H1 (cell line): ENCODE measurements around the gene TSPAN15. TPM values are rescaled to one million over a fixed set of nuclear protein-coding genes. Genes with fewer than 3 reads are reported as not detected.

Experiments
- CTCF ChIA-PET: fragments of 300-600 bp; sonication (Branson Sonifier 250); formaldehyde crosslinking; loops from one replicate; lab custom pipeline; 2021; ENCODE audit not compliant: partially characterized antibody; lab: Charles Lee
- POLR2A ChIA-PET: fragments of 300-600 bp; sonication (Branson Sonifier 250); formaldehyde crosslinking; loops from one replicate; lab custom pipeline; 2021; ENCODE audit warnings: inconsistent platforms; ENCODE audit not compliant: partially characterized antibody; lab: Charles Lee
- DNase-seq, 2 experiments: peaks; one replicate each; pipeline versions ENCODE4 v3.0.0 to v3.0.0-alpha.2; 2010 to 2022; ENCODE audit warnings: low spot score in 2 of 2, low read depth in 1 of 2, mixed read lengths in 1 of 2
- FAIRE-seq: peaks from 2 replicates; lab custom pipeline; 2011; peaks lifted over from hg19 to GRCh38; lab: Jason Lieb, UNC
- H2AFZ ChIP-seq: 2 replicates; pipeline ENCODE4 v1.8.1; 2012; ENCODE audit warnings: low read length, inconsistent platforms
- H2AK5ac ChIP-seq: 2 replicates; pipeline ENCODE4 v1.6.1; 2013; ENCODE audit warnings: low read depth, low read length
- H2BK120ac ChIP-seq: replicated peaks from 2 replicates; pipeline ENCODE3; 2013; ENCODE audit warnings: low read depth, low read length, inconsistent platforms
- H2BK12ac ChIP-seq: 2 replicates; pipeline ENCODE4 v1.6.1; 2013; ENCODE audit warnings: low read depth, low read length
- H2BK15ac ChIP-seq: 2 replicates; pipeline ENCODE4 v1.6.1; 2013; ENCODE audit warnings: low read length
- H2BK20ac ChIP-seq: 2 replicates; pipeline ENCODE4 v1.6.1; 2013; ENCODE audit warnings: low read length
- H2BK5ac ChIP-seq: 2 replicates; pipeline ENCODE4 v1.6.1; 2013; ENCODE audit warnings: low read depth, low read length
- H3K14ac ChIP-seq: 2 replicates; pipeline ENCODE4 v1.6.1; 2013; ENCODE audit warnings: inconsistent platforms; ENCODE audit not compliant: insufficient read length
- H3K18ac ChIP-seq: 2 replicates; pipeline ENCODE4 v1.6.1; 2013; ENCODE audit warnings: low read length; ENCODE audit errors: extremely low read depth
- H3K23ac ChIP-seq: 2 replicates; pipeline ENCODE4 v1.6.1; 2013; ENCODE audit warnings: inconsistent platforms; ENCODE audit not compliant: insufficient read length
- H3K23me2 ChIP-seq: 2 replicates; pipeline ENCODE4 v1.6.1; 2013; ENCODE audit warnings: low read depth, low read length
- H3K27ac ChIP-seq: 2 replicates; pipeline ENCODE4 v1.6.1; 2011; ENCODE audit warnings: low read depth, low read length, inconsistent platforms
- H3K27me3 ChIP-seq, 4 experiments: replicated peaks in 1 of 4; 1 replicate in 1 of 4; 2 replicates in 3 of 4; pipeline versions ENCODE4 v1.6.1 to v1.8.1; 2011 to 2013; ENCODE audit warnings: low read length in 3 of 4, mild to moderate bottlenecking in 3 of 4, inconsistent platforms in 2 of 4, mixed read lengths in 2 of 4, moderate library complexity in 1 of 4; ENCODE audit not compliant: control insufficient read depth in 3 of 4, insufficient read depth in 3 of 4; ENCODE audit errors: extremely low read depth in 1 of 4
- H3K36me3 ChIP-seq, 4 experiments: 2 replicates each; pipeline versions ENCODE4 v1.6.1 to v1.8.1; 2011 to 2013; ENCODE audit warnings: mild to moderate bottlenecking in 4 of 4, low read length in 3 of 4, moderate library complexity in 2 of 4, control low read depth in 1 of 4, inconsistent platforms in 1 of 4; ENCODE audit not compliant: insufficient read depth in 4 of 4, control insufficient read depth in 2 of 4
- H3K4ac ChIP-seq: replicated peaks from 2 replicates; pipeline ENCODE3; 2013; ENCODE audit warnings: low read length, low read depth, mixed read lengths, inconsistent platforms; ENCODE audit not compliant: insufficient read length
- H3K4me1 ChIP-seq, 4 experiments: replicated peaks in 1 of 4; 1 replicate in 1 of 4; 2 replicates in 3 of 4; pipeline versions ENCODE4 v1.6.1 to v1.8.1; 2011 to 2013; ENCODE audit warnings: low read length in 3 of 4, inconsistent platforms in 2 of 4, mixed read lengths in 1 of 4; ENCODE audit not compliant: insufficient read depth in 4 of 4, control insufficient read depth in 3 of 4
- H3K4me2 ChIP-seq, 2 experiments: 2 replicates each; pipeline versions ENCODE4 v1.6.1 to v1.8.1; 2011 to 2013; ENCODE audit warnings: low read depth in 2 of 2, low read length in 2 of 2, control low read depth in 1 of 2, inconsistent platforms in 1 of 2, mild to moderate bottlenecking in 1 of 2; ENCODE audit not compliant: insufficient read depth in 1 of 2
- H3K4me3 ChIP-seq, 4 experiments: fragments of 200-600, 300-600 bp in 1 of 4; sonication (generic), shearing (Covaris generic), sonication (Bioruptor Twin) in 1 of 4; 2 replicates each; pipeline versions ENCODE4 v1.5.1 to v1.8.1; 2011 to 2016; ENCODE audit warnings: low read length in 4 of 4, low read depth in 3 of 4, control low read depth in 2 of 4, inconsistent platforms in 2 of 4, mild to moderate bottlenecking in 2 of 4, mixed read lengths in 1 of 4, moderate library complexity in 1 of 4; ENCODE audit not compliant: insufficient read depth in 2 of 4; ENCODE audit errors: extremely low read depth in 1 of 4
- H3K56ac ChIP-seq: replicated peaks from 2 replicates; pipeline ENCODE3; 2013; ENCODE audit warnings: low read depth, mild to moderate bottlenecking, mixed read lengths, low read length, inconsistent platforms; ENCODE audit not compliant: insufficient read length
- H3K79me1 ChIP-seq: 2 replicates; pipeline ENCODE4 v1.6.1; 2013; ENCODE audit warnings: low read depth, low read length, control low read depth
- H3K79me2 ChIP-seq, 2 experiments: 2 replicates each; pipeline versions ENCODE4 v1.6.1 to v1.8.1; 2012 to 2013; ENCODE audit warnings: low read length in 2 of 2, mild to moderate bottlenecking in 2 of 2, inconsistent platforms in 1 of 2; ENCODE audit not compliant: insufficient read depth in 2 of 2, control insufficient read depth in 1 of 2
- H3K9ac ChIP-seq, 4 experiments: replicated peaks in 1 of 4; 1 replicate in 1 of 4; 2 replicates in 3 of 4; pipeline versions ENCODE4 v1.6.1 to v1.8.1; 2011 to 2013; ENCODE audit warnings: low read depth in 3 of 4, low read length in 3 of 4, control low read depth in 2 of 4, mild to moderate bottlenecking in 2 of 4, moderate library complexity in 2 of 4, inconsistent platforms in 1 of 4; ENCODE audit errors: extremely low read depth in 1 of 4
- H3K9me3 ChIP-seq, 2 experiments: 2 replicates each; pipeline versions ENCODE4 v1.6.1 to v1.8.1; 2012 to 2013; ENCODE audit warnings: mild to moderate bottlenecking in 2 of 2, moderate library complexity in 2 of 2, control low read depth in 1 of 2, inconsistent platforms in 1 of 2, low read depth in 1 of 2, low read length in 1 of 2, mixed read lengths in 1 of 2; ENCODE audit not compliant: insufficient read depth in 2 of 2
- H4K20me1 ChIP-seq, 2 experiments: replicated peaks in 1 of 2; 2 replicates each; pipeline versions ENCODE3 to v1.8.1; 2011 to 2013; ENCODE audit warnings: inconsistent platforms in 2 of 2, low read length in 2 of 2, mild to moderate bottlenecking in 1 of 2; ENCODE audit not compliant: insufficient read depth in 2 of 2, control insufficient read depth in 1 of 2
- H4K5ac ChIP-seq: 2 replicates; pipeline ENCODE4 v1.6.1; 2013; ENCODE audit warnings: low read length, low read depth, mixed read lengths, inconsistent platforms; ENCODE audit not compliant: insufficient read length
- H4K8ac ChIP-seq: 2 replicates; pipeline ENCODE4 v1.8.0; 2013; ENCODE audit warnings: mild to moderate bottlenecking, moderate library complexity, low read length, inconsistent platforms; ENCODE audit not compliant: insufficient read depth; ENCODE audit errors: extremely low read depth
- H4K91ac ChIP-seq: replicated peaks from 2 replicates; pipeline ENCODE3; 2013; ENCODE audit warnings: low read length, mixed read lengths, inconsistent platforms; ENCODE audit not compliant: insufficient read length
- CEBPB ChIP-seq: IDR thresholded peaks from 2 replicates; pipeline ENCODE4 v1.6.1; 2012; ENCODE audit warnings: low read depth, low read length
- EP300 ChIP-seq, 2 experiments: IDR thresholded peaks; 1 replicate in 1 of 2; 2 replicates in 1 of 2; pipeline ENCODE4 v1.6.1; 2011 to 2012; ENCODE audit warnings: low read depth in 2 of 2, low read length in 2 of 2, mild to moderate bottlenecking in 2 of 2, borderline replicate concordance in 1 of 2, inconsistent platforms in 1 of 2, moderate library complexity in 1 of 2
- KDM4A ChIP-seq: IDR thresholded peaks from one replicate; pipeline ENCODE4 v1.7.1; 2012; ENCODE audit warnings: low read depth, mild to moderate bottlenecking, moderate library complexity, low read length, inconsistent platforms; ENCODE audit not compliant: severe bottlenecking
- POLR2AphosphoS5 ChIP-seq: IDR thresholded peaks from 2 replicates; pipeline ENCODE4 v1.6.1; 2011; ENCODE audit warnings: low read depth, low read length
- RNF2 ChIP-seq: fragments of 200-900, 300-1000 bp; sonication (generic); IDR thresholded peaks from 2 replicates; pipeline ENCODE4 v1.7.1; 2016; ENCODE audit warnings: borderline replicate concordance, low read depth, mild to moderate bottlenecking, antibody characterized with exemption, low read length; ENCODE audit not compliant: poor library complexity, severe bottlenecking; ENCODE audit errors: missing control alignments
- RXRA ChIP-seq: IDR thresholded peaks from 2 replicates; pipeline ENCODE4 v1.6.1; 2011; ENCODE audit warnings: low read depth, mild to moderate bottlenecking, low read length, moderate library complexity; ENCODE audit not compliant: insufficient read depth
- SIRT6 ChIP-seq: IDR thresholded peaks from one replicate; pipeline ENCODE4 v1.7.1; 2012; ENCODE audit warnings: low read length, inconsistent platforms
- SP2 ChIP-seq: IDR thresholded peaks from 2 replicates; pipeline ENCODE4 v1.6.1; 2012; ENCODE audit warnings: mild to moderate bottlenecking, low read length, inconsistent platforms
- SRF ChIP-seq: IDR thresholded peaks from 2 replicates; pipeline ENCODE4 v1.6.1; 2011; ENCODE audit warnings: mild to moderate bottlenecking, low read depth, low read length, moderate library complexity
- TAF1 ChIP-seq: IDR thresholded peaks from 2 replicates; pipeline ENCODE4 v1.6.1; 2011; ENCODE audit warnings: mild to moderate bottlenecking, low read depth, low read length
- TCF12 ChIP-seq: IDR thresholded peaks from 2 replicates; pipeline ENCODE4 v1.6.1; 2011; ENCODE audit warnings: low read depth, mild to moderate bottlenecking, low read length
- WGBS, 2 experiments: shearing (Covaris generic) in 1 of 2; methylation state at CpG; one replicate each; pipeline versions ENCODE4 v1.1.6 to v1.1.7; 2013 to 2015; ENCODE audit warnings: low lambda C conversion rate in 2 of 2, mixed read lengths in 2 of 2, inconsistent platforms in 1 of 2, low coverage in 1 of 2, missing lambda C conversion rate in 1 of 2; ENCODE audit not compliant: insufficient replicate concordance in 2 of 2, insufficient coverage in 1 of 2, insufficient read length in 1 of 2; ENCODE audit errors: extremely low coverage in 1 of 2, missing lambda C conversion rate in 1 of 2; 5-methylcytosine and 5-hydroxymethylcytosine counted together
- polyA plus RNA-seq, 7 experiments: library from polyadenylated mRNA; depleted of rRNA in 3 of 7; stranded (reverse) in 5 of 7; unstranded in 2 of 7; fragments of >200 nt in 5 of 7; fragments of 200-250 nt in 2 of 7; gene quantifications; 1 replicate in 5 of 7; 2 replicates in 1 of 7; 4 replicates in 1 of 7; pipeline versions ENCODE4 v1.2.1 to v1.2.3, GENCODE V29; 2011 to 2013; ENCODE audit warnings: missing spikeins in 2 of 7, mixed read lengths in 2 of 7
- total RNA-seq: library from RNA; stranded (reverse); fragmentation: NEBNext Ultra II Directional; extraction: Animal tissue kit (Norgen Biotek cat#: 25700); gene quantifications from 2 replicates; pipeline ENCODE4 v1.2.1, GENCODE V29; 2021
- TF ChIP-seq, protein P1 (sequence below): IDR thresholded peaks from 2 replicates; pipeline ENCODE4 v1.6.1; 2011; ENCODE audit warnings: low read depth, mild to moderate bottlenecking, low read length; ENCODE audit not compliant: insufficient read depth

TSPAN15 gene
- total and polyA plus RNA-seq, 2 of the 8 experiments (the other 6 are each of a cell fraction or from before 2014, with no cell fraction given), result 9.7 to 20.0 TPM

DNA sequence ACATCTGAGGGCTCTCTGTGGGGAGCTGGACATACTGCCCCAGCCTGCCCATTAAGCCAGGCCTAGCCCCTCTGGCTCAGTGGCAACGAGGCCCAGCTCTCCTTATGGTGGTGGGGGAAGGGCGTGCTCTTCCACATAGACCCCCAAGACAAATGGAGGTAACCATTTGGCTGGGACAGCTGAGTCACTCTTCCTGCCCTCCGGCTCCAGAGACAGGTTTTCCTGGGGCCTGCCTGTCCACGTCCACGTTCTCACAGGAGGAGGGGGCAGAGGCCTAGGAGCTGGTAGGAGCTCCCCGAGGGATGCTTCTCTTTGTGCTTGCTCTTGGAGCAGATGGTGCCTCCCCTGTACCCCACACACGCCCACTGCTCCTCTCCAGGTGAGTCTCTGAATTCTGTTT, 33.5 kb downstream of the TSPAN15 start:
- Histone ChIP-seq H3K79me2 (no peaks in the 10 kb centered on the region), H2AFZ (no peak overlapping the region)
- TF ChIP-seq SRF (no peak), SIRT6 (no peak), CEBPB (no peak), TCF12 (no peak), RNF2 (no peak), KDM4A (no peak), SP2 (no peak), RXRA (no peak), POLR2AphosphoS5 (no peak), TAF1 (no peak), EP300 (IDR thresholded peaks at IDR 0.05; ENCODE audit: borderline replicate concordance in 1 of 2, low read depth in 2 of 2, low read length in 2 of 2) (no peak)
- TF ChIP-seq, protein P1, sequence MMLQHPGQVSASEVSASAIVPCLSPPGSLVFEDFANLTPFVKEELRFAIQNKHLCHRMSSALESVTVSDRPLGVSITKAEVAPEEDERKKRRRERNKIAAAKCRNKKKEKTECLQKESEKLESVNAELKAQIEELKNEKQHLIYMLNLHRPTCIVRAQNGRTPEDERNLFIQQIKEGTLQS, result no peak

More for the DNA sequence above, 33.5 kb downstream of the TSPAN15 start:
- no peaks in the 10 kb centered on the region for H3K36me3 ChIP-seq
- H3K4me1 ChIP-seq, result no peaks in the 10 kb centered on the region
- H3K23me2 ChIP-seq, result no peaks in the 10 kb centered on the region
- FAIRE-seq (no peak), DNase-seq (no peak)
- POLR2A ChIA-PET, result no interaction called here
- no peak overlapping the region for H3K27ac ChIP-seq
- no peak overlapping the region for H2AK5ac ChIP-seq
- H4K91ac ChIP-seq, result no peak overlapping the region
- H4K20me1 ChIP-seq, result no peaks in the 10 kb centered on the region
- H4K5ac ChIP-seq, result no peak overlapping the region
- no peak overlapping the region for H3K4ac ChIP-seq
- H2BK120ac ChIP-seq, result no peak overlapping the region
- H2BK5ac ChIP-seq, result no peak overlapping the region
- no peak overlapping the region for H3K14ac ChIP-seq
- no peak overlapping the region for H3K9ac ChIP-seq
- CTCF ChIA-PET, result interaction anchor here (0.6 to 5.2 kb wide), 15 partner anchors 8 to 230 kb away, joined by 3 to 36 read pairs (median 4); partner anchors contain the start of gene TSPAN15
- H4K8ac ChIP-seq, result no peak overlapping the region
- H3K4me2 ChIP-seq, result no peak overlapping the region
- H3K18ac ChIP-seq, result no peak overlapping the region
- no peak overlapping the region for H2BK20ac ChIP-seq
- peaks cover 15 to 16% of the 10 kb centered on the region in 2 experiments for H3K9me3 ChIP-seq
- WGBS, 2 experiments, result 86% methylated on average over 6 of the region's 7 CpGs; no CpG with 5 or more reads in 1 of the 2 experiments
- no peak overlapping the region for H2BK15ac ChIP-seq
- no peak overlapping the region for H3K4me3 ChIP-seq
- H3K79me1 ChIP-seq, result no peaks in the 10 kb centered on the region
- no peak overlapping the region for H3K56ac ChIP-seq
- no peak overlapping the region for H2BK12ac ChIP-seq
- no peaks in the 10 kb centered on the region for H3K27me3 ChIP-seq
- H3K23ac ChIP-seq, result no peak overlapping the region
